Nephron progenitor cell (in vitro differentiated cells): ENCODE data around the gene CTDSP1.

Experiments used
- DNase-seq: peaks from one replicate; pipeline ENCODE4 v3.0.0; 2021
- H3K27ac Mint-ChIP-seq: 2 replicates; pipeline ENCODE4 v1.8.0; 2021; ENCODE audit warnings: mild to moderate bottlenecking, moderate library complexity, mixed read lengths
- H3K27me3 Mint-ChIP-seq: 2 replicates; pipeline ENCODE4 v1.8.0; 2021; ENCODE audit warnings: mild to moderate bottlenecking, low read depth, mixed read lengths; ENCODE audit not compliant: poor library complexity
- H3K36me3 Mint-ChIP-seq: 2 replicates; pipeline ENCODE4 v1.8.0; 2021; ENCODE audit warnings: low read depth, mixed read lengths
- H3K4me1 Mint-ChIP-seq: 2 replicates; pipeline ENCODE4 v1.8.0; 2021; ENCODE audit warnings: mixed read lengths
- H3K4me3 Mint-ChIP-seq: 2 replicates; pipeline ENCODE4 v1.8.0; 2021; ENCODE audit warnings: mild to moderate bottlenecking, moderate library complexity, mixed read lengths
- H3K9me3 Mint-ChIP-seq: 2 replicates; pipeline ENCODE4 v1.8.0; 2021; ENCODE audit warnings: mild to moderate bottlenecking, moderate library complexity, mixed read lengths
- TF ChIP-seq, protein P1 (sequence below): fragments of 200-600 bp; sonication (generic); IDR thresholded peaks from 2 replicates; pipeline ENCODE4 v1.5.0; 2021; ENCODE audit warnings: antibody characterized with exemption

Gene CTDSP1

DNA sequence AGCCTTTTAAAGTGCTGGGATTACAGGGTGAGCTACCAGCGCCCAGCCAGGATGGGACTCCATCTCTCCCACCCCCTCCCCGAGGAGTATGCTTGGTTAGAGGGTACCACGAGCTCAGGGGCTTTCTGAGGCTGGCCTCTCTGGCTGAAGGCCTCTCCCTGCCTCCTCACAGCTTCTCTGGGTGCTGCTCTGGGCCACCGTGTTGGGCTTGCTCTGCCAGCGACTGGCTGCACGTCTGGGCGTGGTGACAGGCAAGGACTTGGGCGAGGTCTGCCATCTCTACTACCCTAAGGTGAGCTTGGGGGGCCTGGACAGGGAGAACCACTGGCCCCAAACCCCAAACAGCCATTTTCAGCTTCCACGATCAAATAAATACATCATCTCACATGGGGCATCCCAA is 14.7 kb upstream of the CTDSP1 start:
- Mint-ChIP-seq H3K4me3 (no peak overlapping the region), H3K27me3 (peaks cover 33% of the 10 kb centered on the region), H3K36me3 (no peaks in the 10 kb centered on the region), H3K27ac (no peak overlapping the region), H3K4me1 (peaks cover 7% of the 10 kb centered on the region), H3K9me3 (no peaks in the 10 kb centered on the region)
- DNase-seq = no peak
- TF ChIP-seq, protein P1, sequence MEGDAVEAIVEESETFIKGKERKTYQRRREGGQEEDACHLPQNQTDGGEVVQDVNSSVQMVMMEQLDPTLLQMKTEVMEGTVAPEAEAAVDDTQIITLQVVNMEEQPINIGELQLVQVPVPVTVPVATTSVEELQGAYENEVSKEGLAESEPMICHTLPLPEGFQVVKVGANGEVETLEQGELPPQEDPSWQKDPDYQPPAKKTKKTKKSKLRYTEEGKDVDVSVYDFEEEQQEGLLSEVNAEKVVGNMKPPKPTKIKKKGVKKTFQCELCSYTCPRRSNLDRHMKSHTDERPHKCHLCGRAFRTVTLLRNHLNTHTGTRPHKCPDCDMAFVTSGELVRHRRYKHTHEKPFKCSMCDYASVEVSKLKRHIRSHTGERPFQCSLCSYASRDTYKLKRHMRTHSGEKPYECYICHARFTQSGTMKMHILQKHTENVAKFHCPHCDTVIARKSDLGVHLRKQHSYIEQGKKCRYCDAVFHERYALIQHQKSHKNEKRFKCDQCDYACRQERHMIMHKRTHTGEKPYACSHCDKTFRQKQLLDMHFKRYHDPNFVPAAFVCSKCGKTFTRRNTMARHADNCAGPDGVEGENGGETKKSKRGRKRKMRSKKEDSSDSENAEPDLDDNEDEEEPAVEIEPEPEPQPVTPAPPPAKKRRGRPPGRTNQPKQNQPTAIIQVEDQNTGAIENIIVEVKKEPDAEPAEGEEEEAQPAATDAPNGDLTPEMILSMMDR = no peak

DNA sequence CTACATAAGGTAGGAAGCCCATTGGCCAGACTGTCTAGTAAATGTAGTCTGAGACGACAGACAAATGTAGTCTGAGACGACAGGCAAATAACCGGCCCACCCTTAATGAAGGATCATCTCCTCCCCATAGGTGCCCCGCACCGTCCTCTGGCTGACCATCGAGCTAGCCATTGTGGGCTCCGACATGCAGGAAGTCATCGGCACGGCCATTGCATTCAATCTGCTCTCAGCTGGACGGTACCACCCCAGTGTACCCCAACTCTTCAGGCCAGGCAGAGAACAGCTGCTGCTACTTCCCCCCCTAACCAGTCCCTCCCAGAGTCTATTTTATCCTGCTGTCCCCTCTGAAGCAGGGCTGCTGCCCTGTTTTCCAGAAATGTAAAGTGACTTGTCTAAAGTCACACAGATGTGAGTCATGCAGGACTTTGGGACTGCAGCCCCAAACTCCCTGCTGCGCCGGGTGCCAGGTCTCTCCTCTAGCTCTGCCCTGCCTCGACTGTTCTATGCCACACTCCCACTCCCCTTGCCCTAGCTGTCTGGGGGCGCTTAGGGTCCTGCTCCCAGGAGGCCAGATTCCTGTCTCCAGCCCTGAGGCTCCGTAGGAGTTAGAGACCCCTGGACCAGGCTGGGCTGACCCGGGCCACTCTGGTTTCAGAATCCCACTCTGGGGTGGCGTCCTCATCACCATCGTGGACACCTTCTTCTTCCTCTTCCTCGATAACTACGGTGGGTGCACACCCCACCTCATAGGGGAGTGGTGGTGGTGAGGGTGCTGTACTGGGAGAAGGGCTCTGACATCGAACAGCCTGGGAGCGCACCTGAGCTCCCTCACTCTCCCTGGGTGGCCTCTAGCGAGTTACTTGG is 12.9 kb upstream of the CTDSP1 start:
- DNase-seq = no peak
- H3K27ac Mint-ChIP-seq = no peak overlapping the region
- TF ChIP-seq, protein P1 = no peak
- peaks cover 35% of the 10 kb centered on the region for H3K27me3 Mint-ChIP-seq
- H3K4me1 Mint-ChIP-seq = peaks cover 4% of the 10 kb centered on the region
- no peaks in the 10 kb centered on the region for H3K9me3 Mint-ChIP-seq
- no peak overlapping the region for H3K4me3 Mint-ChIP-seq
- no peaks in the 10 kb centered on the region for H3K36me3 Mint-ChIP-seq

DNA sequence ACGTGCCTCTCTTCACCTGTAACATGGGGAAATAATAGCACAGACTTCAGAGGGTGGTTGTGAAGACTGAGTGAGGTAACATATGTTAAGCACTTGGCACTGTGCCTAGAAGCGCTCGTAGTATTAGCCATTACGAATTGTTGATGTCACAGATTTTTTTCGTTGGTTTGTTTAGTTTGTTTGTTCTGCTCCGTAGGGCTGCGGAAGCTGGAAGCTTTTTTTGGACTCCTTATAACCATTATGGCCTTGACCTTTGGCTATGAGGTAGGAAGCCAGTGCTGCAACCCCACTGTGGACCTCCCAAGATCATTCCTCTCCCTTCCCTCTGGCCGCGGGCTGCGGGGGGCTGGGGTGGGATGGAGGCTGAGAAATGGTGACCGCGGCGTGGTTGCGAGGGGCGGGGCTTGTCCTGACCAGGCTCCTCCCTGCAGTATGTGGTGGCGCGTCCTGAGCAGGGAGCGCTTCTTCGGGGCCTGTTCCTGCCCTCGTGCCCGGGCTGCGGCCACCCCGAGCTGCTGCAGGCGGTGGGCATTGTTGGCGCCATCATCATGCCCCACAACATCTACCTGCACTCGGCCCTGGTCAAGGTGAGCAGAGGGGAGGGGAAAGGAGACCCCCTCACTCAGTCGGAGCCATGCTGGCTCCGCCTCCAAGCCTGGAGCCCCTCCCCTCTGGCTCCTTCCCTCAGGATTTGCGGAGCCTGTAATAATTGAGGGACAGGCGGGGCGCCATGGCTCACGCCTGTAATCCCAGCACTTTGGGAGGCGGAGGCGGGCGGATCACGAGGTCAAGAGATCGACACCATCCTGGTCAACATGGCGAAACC is 12.1 kb upstream of the CTDSP1 start:
- H3K36me3 Mint-ChIP-seq = no peaks in the 10 kb centered on the region
- TF ChIP-seq, protein P1 = no peak

DNA sequence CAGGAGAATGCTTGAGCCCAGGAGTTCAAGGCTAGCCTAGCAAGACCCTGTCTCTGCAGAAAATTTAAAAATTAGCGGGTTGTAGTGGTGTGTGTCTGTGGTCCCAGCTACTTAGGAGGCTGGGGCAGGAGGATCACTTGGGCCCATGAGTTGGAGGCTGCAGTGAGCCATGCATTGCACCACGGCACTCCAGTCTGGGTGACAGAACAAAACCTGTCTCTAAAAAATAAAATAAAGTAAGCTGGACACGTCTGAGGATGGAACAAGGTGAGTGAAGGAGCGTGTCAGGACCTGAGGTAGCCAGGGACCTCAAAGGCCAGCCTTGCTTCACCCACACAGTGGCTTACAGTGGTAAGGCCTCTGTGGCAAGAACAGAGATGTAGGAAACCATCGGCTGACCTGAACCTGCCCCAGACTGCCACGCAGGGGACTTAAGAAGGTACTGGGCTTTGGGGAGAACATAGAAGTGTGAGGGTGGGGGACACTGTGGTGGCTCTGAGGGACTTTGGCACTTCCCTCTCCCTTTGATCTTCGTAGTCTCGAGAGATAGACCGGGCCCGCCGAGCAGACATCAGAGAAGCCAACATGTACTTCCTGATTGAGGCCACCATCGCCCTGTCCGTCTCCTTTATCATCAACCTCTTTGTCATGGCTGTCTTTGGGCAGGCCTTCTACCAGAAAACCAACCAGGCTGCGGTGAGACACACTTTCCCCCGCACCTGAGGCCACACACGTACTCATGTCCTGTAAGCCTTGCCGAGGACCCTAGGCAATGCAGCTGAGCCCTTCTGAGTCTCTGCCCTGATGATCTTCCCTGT is 10.1 kb upstream of the CTDSP1 start:
- no peak overlapping the region for H3K4me3 Mint-ChIP-seq
- TF ChIP-seq, protein P1 = no peak
- no peaks in the 10 kb centered on the region for H3K9me3 Mint-ChIP-seq
- no peak overlapping the region for H3K27ac Mint-ChIP-seq
- DNase-seq = no peak
- H3K36me3 Mint-ChIP-seq = no peaks in the 10 kb centered on the region
- H3K27me3 Mint-ChIP-seq = peaks cover 38% of the 10 kb centered on the region
- H3K4me1 Mint-ChIP-seq = no peaks in the 10 kb centered on the region

More for the DNA sequence above, 12.1 kb upstream of the CTDSP1 start:
- Mint-ChIP-seq H3K9me3 (no peaks in the 10 kb centered on the region), H3K27me3 (peaks cover 34% of the 10 kb centered on the region), H3K4me3 (peak overlapping the region; percentile 70), H3K27ac (no peak overlapping the region), H3K4me1 (no peaks in the 10 kb centered on the region)
- peak; percentile 72 for DNase-seq

DNA sequence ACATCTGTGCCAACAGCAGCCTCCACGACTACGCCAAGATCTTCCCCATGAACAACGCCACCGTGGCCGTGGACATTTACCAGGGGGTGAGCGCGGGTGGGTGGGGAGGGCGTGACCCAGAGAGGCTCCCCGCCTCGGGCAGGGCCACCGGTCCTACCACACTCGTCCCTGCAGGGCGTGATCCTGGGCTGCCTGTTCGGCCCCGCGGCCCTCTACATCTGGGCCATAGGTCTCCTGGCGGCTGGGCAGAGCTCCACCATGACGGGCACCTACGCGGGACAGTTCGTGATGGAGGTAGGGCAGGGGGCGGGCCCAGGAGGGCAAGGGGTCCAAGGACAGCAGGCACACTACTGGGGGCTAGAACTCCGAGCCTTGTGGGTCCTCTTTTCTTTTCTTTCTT is 8.5 kb upstream of the CTDSP1 start:
- DNase-seq = no peak
- TF ChIP-seq, protein P1 = no peak
- H3K4me1 Mint-ChIP-seq = peaks cover 6% of the 10 kb centered on the region
- no peaks in the 10 kb centered on the region for H3K9me3 Mint-ChIP-seq
- H3K4me3 Mint-ChIP-seq = no peak overlapping the region
- no peak overlapping the region for H3K27ac Mint-ChIP-seq
- H3K36me3 Mint-ChIP-seq = no peaks in the 10 kb centered on the region
- peaks cover 39% of the 10 kb centered on the region for H3K27me3 Mint-ChIP-seq
